Adrenal gland (tissue), 12 donors: Measurements from ENCODE around the gene TPRG1. TPM values are rescaled to one million over a fixed set of nuclear protein-coding genes. Genes with fewer than 3 reads are reported as not detected.

Experiments
- DNase-seq, 7 donors: peaks; one replicate each; pipeline ENCODE4 v3.0.0-alpha.2; 2019 to 2020
- H3K27ac ChIP-seq, 5 donors: fragments of 200-600 bp; sonication (generic) in 4 of 5; 1 replicate in 3 of 5; 2 replicates in 2 of 5; pipeline versions ENCODE4 v1.5.1 to v1.8.0; 2016 to 2020; ENCODE audit warnings: mild to moderate bottlenecking in 1 of 5
- H3K27me3 ChIP-seq: fragments of 200-600 bp; 2 replicates; pipeline ENCODE4 v1.8.0; 2021
- H3K36me3 ChIP-seq, 2 donors: fragments of 200-600 bp; replicated peaks in 1 of 2; 1 replicate in 1 of 2; 2 replicates in 1 of 2; pipeline versions ENCODE4 v1.5.1 to v1.8.0; 2018 to 2022
- H3K4me1 ChIP-seq, 2 donors: fragments of 200-600 bp; replicated peaks in 1 of 2; 1 replicate in 1 of 2; 2 replicates in 1 of 2; pipeline versions ENCODE4 v1.5.1 to v1.8.0; 2018 to 2021
- H3K4me3 ChIP-seq, 4 donors: fragments of 200-600 bp; sonication (generic) in 3 of 4; one replicate each; pipeline ENCODE4 v1.5.1; 2016 to 2018
- H3K9me3 ChIP-seq, 3 donors: fragments of 200-600 bp; sonication (generic) in 1 of 3; replicated peaks in 1 of 3; 1 replicate in 2 of 3; 2 replicates in 1 of 3; pipeline versions ENCODE4 v1.5.1 to v1.8.0; 2016 to 2021
- POLR2A ChIP-seq, 2 donors: fragments of 450-650 bp; IDR thresholded peaks; one replicate each; pipeline ENCODE4 v1.6.1; 2017; ENCODE audit warnings: antibody characterized with exemption in 2 of 2, mild to moderate bottlenecking in 2 of 2, moderate library complexity in 1 of 2
- WGBS, 4 donors: extraction: QIAGEN DNeasy Blood & Tissue Kit in 2 of 4; methylation state at CpG; one replicate each; pipeline versions ENCODE4 v1.1.5 to v1.1.7; 2013 to 2017; 5-methylcytosine and 5-hydroxymethylcytosine counted together
- intact Hi-C, 2 donors: fragments of 100-400 bp; cut with DNase I; formaldehyde crosslinking; loops; one replicate each; pipeline versions ENCODE4 v1.14.1 to v1.15.0; 2022 to 2023
- polyA plus RNA-seq, 3 donors: library from polyadenylated mRNA; stranded (reverse); fragments of 200-250 nt in 2 of 3; fragments of 350-450 nt in 1 of 3; fragmentation: Illumina TruSeq in 1 of 3; extraction: RNeasy Lipid Tissue Mini Kit (QIAGEN cat#74804) in 1 of 3; gene quantifications; one replicate each; pipeline ENCODE4 v1.2.3, GENCODE V29; 2013 to 2014
- total RNA-seq, 9 donors: library from RNA; depleted of rRNA in 4 of 9; stranded (reverse); fragments of >200 nt in 4 of 9; fragments of 120-200 nt in 1 of 9; fragmentation: NEBNext Ultra II Directional in 1 of 9; extraction: Animal tissue kit (Norgen Biotek cat#: 25700) in 1 of 9; gene quantifications; one replicate each; pipeline versions ENCODE4 v1.1.0 to v1.2.4, GENCODE V29; 2013 to 2023
- TF ChIP-seq, protein P1 (sequence below), 6 experiments: fragments of 450-650 bp in 4 of 6; fragments of 200-600 bp in 2 of 6; sonication (generic) in 1 of 6; IDR thresholded peaks; 1 replicate in 5 of 6; 2 replicates in 1 of 6; pipeline versions ENCODE4 v1.5.1 to v1.8.0; 2016 to 2021; ENCODE audit warnings: antibody characterized with exemption in 6 of 6, mild to moderate bottlenecking in 2 of 6, moderate library complexity in 1 of 6
- donor health status: healthy with polysubstance abuse.
- donor health status: Bipolar disorder and iron deficiency.
- donor health status: DM: yes; HTN: yes; CAD: no.
- donor health status: DM: no; HTN: no; CAD: no.
- donor health status: DM: no; HTN: no; CAD: no.
- donor health status: DM: yes; HTN: yes; CAD: no.

Gene TPRG1
- total and polyA plus RNA-seq, 12 donors, result 2.6 to 9.4 (median 3.9) TPM

DNA sequence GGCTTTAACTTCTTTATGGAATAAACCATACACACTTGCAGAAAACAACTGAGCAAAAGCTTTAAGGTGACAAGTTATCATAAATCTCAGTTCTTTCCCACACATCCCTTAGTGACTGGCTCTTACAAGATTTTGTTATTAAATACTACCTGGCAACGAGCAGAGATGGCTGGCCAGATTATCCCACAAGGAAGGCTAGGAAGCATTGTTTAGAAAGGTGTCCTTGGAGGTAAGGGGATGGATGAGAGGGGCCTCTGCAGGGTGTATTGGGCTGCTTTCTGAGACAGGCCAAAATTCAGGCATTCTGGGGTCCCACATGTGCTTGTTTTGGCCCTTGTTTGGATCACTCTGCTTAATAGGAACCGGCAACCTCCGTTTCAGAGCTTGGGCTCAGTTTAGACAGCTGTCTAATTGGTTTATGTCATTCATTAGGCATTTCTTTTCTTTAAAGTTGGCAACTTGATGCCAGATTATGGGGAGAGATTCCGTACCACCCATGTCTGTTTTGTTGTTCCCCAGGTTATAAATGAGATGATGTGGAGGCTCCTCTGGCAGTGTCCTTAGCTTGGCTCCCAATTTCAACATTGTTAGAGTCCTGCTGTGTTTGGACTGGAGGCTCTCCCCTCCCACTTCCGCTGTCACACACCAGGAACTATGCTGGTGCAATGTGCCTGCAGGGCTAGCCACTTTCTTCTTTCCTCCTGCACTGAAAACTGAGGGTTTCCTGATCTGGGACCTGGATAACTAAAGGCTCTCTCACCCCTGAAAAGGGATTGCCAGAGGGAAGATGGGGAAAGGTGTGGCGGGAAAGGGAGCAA, 121.1 kb downstream of the TPRG1 start:
- TF ChIP-seq, protein P1, sequence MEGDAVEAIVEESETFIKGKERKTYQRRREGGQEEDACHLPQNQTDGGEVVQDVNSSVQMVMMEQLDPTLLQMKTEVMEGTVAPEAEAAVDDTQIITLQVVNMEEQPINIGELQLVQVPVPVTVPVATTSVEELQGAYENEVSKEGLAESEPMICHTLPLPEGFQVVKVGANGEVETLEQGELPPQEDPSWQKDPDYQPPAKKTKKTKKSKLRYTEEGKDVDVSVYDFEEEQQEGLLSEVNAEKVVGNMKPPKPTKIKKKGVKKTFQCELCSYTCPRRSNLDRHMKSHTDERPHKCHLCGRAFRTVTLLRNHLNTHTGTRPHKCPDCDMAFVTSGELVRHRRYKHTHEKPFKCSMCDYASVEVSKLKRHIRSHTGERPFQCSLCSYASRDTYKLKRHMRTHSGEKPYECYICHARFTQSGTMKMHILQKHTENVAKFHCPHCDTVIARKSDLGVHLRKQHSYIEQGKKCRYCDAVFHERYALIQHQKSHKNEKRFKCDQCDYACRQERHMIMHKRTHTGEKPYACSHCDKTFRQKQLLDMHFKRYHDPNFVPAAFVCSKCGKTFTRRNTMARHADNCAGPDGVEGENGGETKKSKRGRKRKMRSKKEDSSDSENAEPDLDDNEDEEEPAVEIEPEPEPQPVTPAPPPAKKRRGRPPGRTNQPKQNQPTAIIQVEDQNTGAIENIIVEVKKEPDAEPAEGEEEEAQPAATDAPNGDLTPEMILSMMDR (IDR thresholded peaks at IDR 0.05), result no peak
- no peak for TF ChIP-seq POLR2A (IDR thresholded peaks at IDR 0.05)
- Histone ChIP-seq H3K36me3 (no peaks in the 10 kb centered on the region), H3K4me1 (no peaks in the 10 kb centered on the region), H3K9me3 (no peaks in the 10 kb centered on the region), H3K27ac (no peak overlapping the region), H3K4me3 (no peak overlapping the region), H3K27me3 (no peaks in the 10 kb centered on the region)
- WGBS, 4 donors, result 77 to 84% (median 81%) methylated on average over 6 of the region's 6 CpGs
- intact Hi-C loops, result no loop called here
- DNase-seq, result no peak

GRCh38 chr3:189294649-189295048, 122.9 kb downstream of the TPRG1 start:
- intact Hi-C loops, result no loop called here
- TF ChIP-seq, protein P1 (IDR thresholded peaks at IDR 0.05), result no peak
- TF ChIP-seq POLR2A (IDR thresholded peaks at IDR 0.05), result no peak
- Histone ChIP-seq H3K36me3 (no peaks in the 10 kb centered on the region), H3K4me3 (no peak overlapping the region), H3K27ac (no peak overlapping the region), H3K27me3 (no peaks in the 10 kb centered on the region), H3K4me1 (no peaks in the 10 kb centered on the region), H3K9me3 (no peaks in the 10 kb centered on the region)
- 94 to 99% (median 94%) methylated on average over 5 of the region's 5 CpGs for WGBS, 4 donors
- no peak for DNase-seq

DNA sequence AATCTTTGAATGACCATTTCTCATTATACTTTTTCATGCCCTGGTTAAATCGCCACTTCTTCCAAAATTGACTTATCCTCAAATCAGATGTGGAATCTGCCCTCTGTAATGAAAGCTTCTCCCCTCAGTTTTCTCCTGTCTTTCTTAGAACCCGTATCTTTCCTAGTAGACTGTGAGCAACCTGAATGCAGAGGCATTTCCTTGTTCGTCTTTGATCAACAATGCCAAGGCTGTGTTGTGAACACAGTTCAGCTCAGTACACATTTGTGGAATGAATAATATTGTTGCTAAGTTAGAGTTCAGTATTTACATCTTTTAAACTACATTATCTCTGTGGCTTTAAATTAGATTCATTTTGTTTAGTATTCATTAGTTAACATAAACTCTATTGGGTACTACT, 123.3 kb downstream of the TPRG1 start:
- Histone ChIP-seq H3K27ac (no peak overlapping the region), H3K36me3 (no peaks in the 10 kb centered on the region), H3K4me3 (no peak overlapping the region), H3K4me1 (no peaks in the 10 kb centered on the region), H3K9me3 (no peaks in the 10 kb centered on the region), H3K27me3 (no peaks in the 10 kb centered on the region)
- WGBS, 4 donors, result 79 to 94% (median 87%) methylated on average over 3 of the region's 3 CpGs
- intact Hi-C loops, result no loop called here
- no peak for DNase-seq
- TF ChIP-seq, protein P1 (IDR thresholded peaks at IDR 0.05), result no peak

DNA sequence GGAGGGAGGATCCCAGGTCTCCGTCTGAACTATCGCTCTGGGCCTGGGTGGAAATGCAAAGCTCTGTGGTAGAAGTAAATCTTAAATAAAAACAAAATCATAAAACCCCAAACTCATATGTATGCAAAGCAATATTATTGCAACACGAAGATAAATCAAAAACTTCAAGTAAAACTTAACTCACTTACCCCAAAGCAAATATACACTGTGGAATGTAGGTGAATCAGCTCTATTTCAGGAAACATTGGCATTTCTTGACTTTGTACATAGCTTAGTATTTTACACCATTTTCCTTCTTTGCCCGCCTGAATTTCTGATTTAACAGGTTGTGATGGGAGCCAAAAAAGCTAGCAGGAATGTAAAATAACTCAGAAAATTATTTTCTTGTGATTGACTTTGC, 126.2 kb downstream of the TPRG1 start:
- 93 to 96% (median 94%) methylated on average over 4 of the region's 4 CpGs for WGBS, 4 donors
- Histone ChIP-seq H3K4me1 (no peaks in the 10 kb centered on the region), H3K27me3 (no peaks in the 10 kb centered on the region), H3K36me3 (no peaks in the 10 kb centered on the region), H3K27ac (no peak overlapping the region), H3K4me3 (no peak overlapping the region), H3K9me3 (no peaks in the 10 kb centered on the region)
- intact Hi-C loops, result no loop called here
- TF ChIP-seq POLR2A (IDR thresholded peaks at IDR 0.05), result no peak
- TF ChIP-seq, protein P1 (IDR thresholded peaks at IDR 0.05), result no peak
- no peak for DNase-seq
